ENCODE measurements around the gene EXOC4. TPM values are rescaled to one million over a fixed set of nuclear protein-coding genes. Genes with fewer than 3 reads are reported as not detected.

EXOC4 gene
- total and polyA plus RNA-seq, 2 donors (not counting 3 experiments of a cell fraction or from before 2014, with no cell fraction given), result 20.3 to 73.1 TPM

GRCh38 chr7:134037991-134038390 is 785.1 kb downstream of the EXOC4 start:
- Histone ChIP-seq H4K20me1 (replicated peaks; ENCODE audit: control insufficient read depth, extremely low read depth, insufficient read depth, low read length) (no peaks in the 10 kb centered on the region), H3K4me3 (replicated peaks in 1 of 3; ENCODE audit: insufficient read depth in 1 of 3, low read depth in 1 of 3, low read length in 3 of 3) (no peak overlapping the region), H3K9ac (replicated peaks; ENCODE audit: extremely low read depth, insufficient read depth, low read length) (no peak overlapping the region), H2AFZ (ENCODE audit: low read depth, low read length) (no peak overlapping the region), H3K79me2 (ENCODE audit: control insufficient read depth, insufficient read depth, low read length) (no peaks in the 10 kb centered on the region), H3K4me1 (ENCODE audit: control insufficient read depth, extremely low read depth, insufficient read depth, low read length) (no peaks in the 10 kb centered on the region), H3K9me1 (replicated peaks; ENCODE audit: control insufficient read depth, extremely low read depth, insufficient read depth, low read length) (no peaks in the 10 kb centered on the region), H3K4me2 (ENCODE audit: insufficient read depth, low read length) (no peak overlapping the region), H3K36me3 (ENCODE audit: control insufficient read depth in 2 of 2, extremely low read depth in 1 of 2, insufficient read depth in 2 of 2, low read length in 2 of 2) (no peaks in the 10 kb centered on the region), H3K9me3 (replicated peaks; ENCODE audit: control insufficient read depth, insufficient read depth, low read length) (no peaks in the 10 kb centered on the region), H3K27me3 (ENCODE audit: control insufficient read depth in 2 of 2, insufficient read depth in 2 of 2, low read length in 2 of 2) (no peaks in the 10 kb centered on the region), H3K27ac (ENCODE audit: insufficient read depth, low read depth, low read length) (no peak overlapping the region)
- CTCF ChIA-PET, result no interaction called here
- FAIRE-seq, result no peak
- no peak for DNase-seq (ENCODE audit: low read depth, low spot score)
- TF ChIP-seq JUN (IDR thresholded peaks at IDR 0.05; ENCODE audit: borderline replicate concordance, insufficient read depth, insufficient read length, low read depth) (no peak), GATA2 (IDR thresholded peaks at IDR 0.05; ENCODE audit: insufficient read depth, insufficient read length, low read depth, low read length) (no peak), MAX (IDR thresholded peaks at IDR 0.05; ENCODE audit: insufficient read depth, insufficient read length) (no peak), FOS (IDR thresholded peaks at IDR 0.05; ENCODE audit: borderline replicate concordance, insufficient read depth, low read length) (no peak), POLR2AphosphoS5 (IDR thresholded peaks at IDR 0.05; ENCODE audit: insufficient read depth, low read depth, low read length) (no peak), POLR2A (IDR thresholded peaks at IDR 0.05; ENCODE audit: low read depth, low read length) (no peak), MYC (IDR thresholded peaks at IDR 0.05; ENCODE audit: low read depth, low read length) (no peak), EZH2 (IDR thresholded peaks at IDR 0.05; ENCODE audit: borderline replicate concordance, low read depth, low read length, severe bottlenecking) (no peak)
- TF ChIP-seq, protein P1, sequence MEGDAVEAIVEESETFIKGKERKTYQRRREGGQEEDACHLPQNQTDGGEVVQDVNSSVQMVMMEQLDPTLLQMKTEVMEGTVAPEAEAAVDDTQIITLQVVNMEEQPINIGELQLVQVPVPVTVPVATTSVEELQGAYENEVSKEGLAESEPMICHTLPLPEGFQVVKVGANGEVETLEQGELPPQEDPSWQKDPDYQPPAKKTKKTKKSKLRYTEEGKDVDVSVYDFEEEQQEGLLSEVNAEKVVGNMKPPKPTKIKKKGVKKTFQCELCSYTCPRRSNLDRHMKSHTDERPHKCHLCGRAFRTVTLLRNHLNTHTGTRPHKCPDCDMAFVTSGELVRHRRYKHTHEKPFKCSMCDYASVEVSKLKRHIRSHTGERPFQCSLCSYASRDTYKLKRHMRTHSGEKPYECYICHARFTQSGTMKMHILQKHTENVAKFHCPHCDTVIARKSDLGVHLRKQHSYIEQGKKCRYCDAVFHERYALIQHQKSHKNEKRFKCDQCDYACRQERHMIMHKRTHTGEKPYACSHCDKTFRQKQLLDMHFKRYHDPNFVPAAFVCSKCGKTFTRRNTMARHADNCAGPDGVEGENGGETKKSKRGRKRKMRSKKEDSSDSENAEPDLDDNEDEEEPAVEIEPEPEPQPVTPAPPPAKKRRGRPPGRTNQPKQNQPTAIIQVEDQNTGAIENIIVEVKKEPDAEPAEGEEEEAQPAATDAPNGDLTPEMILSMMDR (IDR thresholded peaks at IDR 0.05; ENCODE audit: extremely low read depth in 1 of 2, insufficient read depth in 1 of 2, low read depth in 1 of 2, low read length in 2 of 2), result no peak
- no TSS peak for BruUV-seq (replicated peaks)
- POLR2A ChIA-PET, result no interaction called here
- intact Hi-C loops (cut with micrococcal nuclease) (no loop called here), dilution Hi-C loops (cut with MboI; ENCODE audit: extremely low pct_ligation_motif_present, low sequenced_read_pairs) (no loop called here)
